ENCODE data around the gene NKD2.
"Not testable (repeated sequence)": the region's sequence is repeated elsewhere in the genome, so short reads cannot be mapped to it uniquely, and the experiment has no call there.

NKD2 gene

GRCh38 chr5:979100-979817 is 29.3 kb upstream of the NKD2 start:
- no peak for DNase-seq

- DNase-seq = no peak
Measured at GRCh38 chr5:980001-980588, 28.5 kb upstream of the NKD2 start.

DNA sequence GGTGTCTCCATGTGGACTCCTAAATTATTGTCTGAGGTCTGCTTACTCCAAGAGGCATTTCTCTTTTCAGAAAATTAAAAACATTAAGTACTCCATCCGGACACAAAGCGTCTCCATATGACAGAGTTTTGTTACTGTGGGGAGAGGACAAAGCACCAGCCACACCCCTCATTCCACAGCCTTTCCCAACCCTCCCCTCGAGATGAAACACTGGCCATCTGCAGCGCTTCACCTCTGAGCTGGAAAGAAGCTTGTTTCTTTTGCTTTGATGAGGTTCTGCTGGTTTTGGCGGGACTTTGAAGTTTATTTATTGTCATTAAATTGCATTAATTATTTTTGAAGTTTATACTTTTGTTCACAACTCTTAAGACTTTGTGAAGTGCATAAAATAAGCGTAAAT is 27.6 kb upstream of the NKD2 start:
- DNase-seq = no peak

GRCh38 chr5:981456-981855 is 27.1 kb upstream of the NKD2 start:
- no peak for DNase-seq

- peak; percentile 41 for DNase-seq
Measured at GRCh38 chr5:982377-983237, 26.0 kb upstream of the NKD2 start.

DNA sequence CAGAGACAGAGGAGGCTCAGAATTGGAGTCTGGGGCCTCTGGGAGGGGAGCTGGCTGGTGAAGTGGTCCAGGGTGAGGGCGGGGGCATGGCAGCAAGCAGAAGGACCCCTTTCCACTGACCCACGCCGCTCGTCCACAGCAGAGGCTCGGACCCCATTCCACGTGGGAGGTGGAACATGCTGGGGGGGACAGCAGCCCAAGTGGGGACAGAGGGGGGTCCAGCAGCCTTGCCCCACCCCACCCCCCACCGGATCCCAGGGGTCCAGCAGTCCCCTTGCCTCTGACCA is 25.4 kb upstream of the NKD2 start:
- DNase-seq = no peak

DNA sequence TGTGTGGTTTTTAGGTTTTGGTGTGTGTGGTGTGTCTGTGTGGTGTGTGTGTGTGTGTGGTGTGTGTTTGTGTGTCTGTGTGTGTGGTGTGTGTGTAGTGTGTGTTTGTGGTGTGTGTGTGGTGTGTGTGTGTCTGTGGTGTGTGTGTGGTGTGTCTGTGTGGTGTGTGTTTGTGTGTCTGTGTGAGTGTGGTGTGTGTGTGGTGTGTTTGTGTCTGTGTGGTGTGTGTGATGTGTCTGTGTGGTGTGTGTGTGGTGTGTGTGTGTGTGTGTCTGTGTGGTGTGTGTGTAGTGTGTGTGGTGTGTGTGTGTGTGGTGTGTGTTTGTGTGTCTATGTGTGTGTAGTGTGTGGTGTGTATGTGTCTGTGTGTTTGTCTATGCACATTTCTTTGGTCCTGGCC is 25.0 kb upstream of the NKD2 start:
- DNase-seq = no peak

DNA sequence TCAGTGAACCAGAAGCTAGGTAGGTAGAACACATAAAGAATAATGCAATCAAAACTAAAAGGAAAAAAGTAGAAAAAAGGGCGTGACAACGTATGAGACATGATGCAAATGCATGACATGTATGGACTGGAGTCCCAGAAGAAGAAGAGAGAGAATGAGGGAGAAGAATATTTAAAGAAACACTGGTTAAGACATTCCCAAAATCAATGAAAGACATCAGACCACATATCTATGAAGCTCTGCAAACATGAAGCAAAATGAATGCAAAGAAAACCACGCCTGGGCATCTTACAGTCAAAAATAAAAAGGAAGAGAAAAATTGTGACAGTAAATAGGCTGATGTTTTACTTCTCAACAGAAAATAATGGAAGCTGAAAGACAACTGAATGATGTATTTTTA is 23.8 kb upstream of the NKD2 start:
- no peak for DNase-seq

GRCh38 chr5:987761-988160 is 20.8 kb upstream of the NKD2 start:
- no peak for DNase-seq

DNA sequence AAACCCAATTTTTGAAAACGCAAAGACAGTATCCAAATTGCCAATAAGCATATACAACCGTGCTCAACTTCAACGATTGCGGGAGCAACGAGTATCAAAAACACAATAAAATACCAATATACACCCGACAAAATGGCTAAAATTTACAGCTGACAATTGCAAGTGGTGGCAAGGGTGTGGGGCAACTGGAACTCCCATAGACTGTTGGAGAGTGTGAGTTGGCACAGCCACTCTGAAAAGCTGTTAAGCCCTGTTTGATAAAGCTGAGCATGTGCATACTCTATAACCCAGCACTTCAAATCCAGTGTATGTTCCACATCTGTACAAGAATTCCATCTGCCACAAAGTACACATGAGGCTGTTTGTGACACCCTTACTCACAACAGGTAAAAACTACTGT is 20.3 kb upstream of the NKD2 start:
- DNase-seq = no peak

- no peak for DNase-seq
Measured at GRCh38 chr5:989961-990530, 18.6 kb upstream of the NKD2 start.

DNA sequence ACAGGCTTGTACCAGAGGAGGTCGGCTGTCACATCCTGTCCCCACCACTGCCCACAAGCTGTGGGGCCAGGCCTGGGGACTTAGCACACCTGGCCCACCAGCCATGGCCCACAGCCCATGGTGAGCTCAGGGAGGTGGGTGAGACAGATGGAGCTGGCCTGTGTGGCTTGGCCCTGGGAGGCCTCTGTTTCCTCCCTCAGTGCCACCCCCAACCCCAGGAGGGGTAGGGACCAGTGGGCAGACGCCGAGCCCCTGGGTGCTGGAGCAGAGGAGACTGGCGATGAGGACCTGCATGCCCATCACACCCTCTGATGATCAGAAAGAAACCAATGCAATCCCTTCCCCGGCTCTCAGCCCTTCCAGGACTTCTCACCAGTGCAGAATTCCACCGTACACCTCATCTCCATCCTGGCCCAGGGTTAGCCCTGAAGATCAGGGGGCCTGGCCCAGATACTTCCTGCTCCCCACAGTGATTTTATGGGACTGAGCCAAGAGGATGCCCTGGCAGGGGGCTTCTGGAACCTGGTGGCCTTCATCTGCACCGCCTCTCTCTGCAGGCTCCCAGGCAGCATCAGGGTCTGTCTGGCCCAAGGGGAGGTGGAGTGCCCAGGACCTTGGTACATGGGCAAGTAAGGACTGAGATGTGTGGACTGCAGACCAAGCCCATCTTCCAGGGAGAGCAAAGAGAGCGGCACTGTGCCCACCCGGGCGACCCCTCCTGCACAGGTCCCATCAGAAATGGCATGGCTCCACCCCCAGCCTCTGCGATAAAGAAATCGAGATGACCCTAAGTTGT is 16.9 kb upstream of the NKD2 start:
- no peak for DNase-seq

DNA sequence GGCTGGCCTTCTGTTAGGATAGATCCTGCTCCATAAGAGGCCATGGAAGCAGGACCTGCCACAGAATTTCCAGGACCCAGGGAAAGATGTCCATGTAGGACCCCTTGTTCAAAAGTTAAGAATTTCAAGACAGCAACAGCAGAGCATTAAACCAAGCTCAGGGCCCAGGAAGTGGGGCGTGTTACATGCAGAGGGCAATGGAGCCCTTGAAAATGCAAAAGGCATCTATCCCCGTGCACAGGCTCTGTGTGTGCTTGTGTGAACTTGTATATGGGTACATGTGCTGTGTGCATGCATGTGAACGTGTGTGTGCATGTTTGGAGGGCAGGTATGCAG is 14.4 kb upstream of the NKD2 start:
- DNase-seq = no peak

DNA sequence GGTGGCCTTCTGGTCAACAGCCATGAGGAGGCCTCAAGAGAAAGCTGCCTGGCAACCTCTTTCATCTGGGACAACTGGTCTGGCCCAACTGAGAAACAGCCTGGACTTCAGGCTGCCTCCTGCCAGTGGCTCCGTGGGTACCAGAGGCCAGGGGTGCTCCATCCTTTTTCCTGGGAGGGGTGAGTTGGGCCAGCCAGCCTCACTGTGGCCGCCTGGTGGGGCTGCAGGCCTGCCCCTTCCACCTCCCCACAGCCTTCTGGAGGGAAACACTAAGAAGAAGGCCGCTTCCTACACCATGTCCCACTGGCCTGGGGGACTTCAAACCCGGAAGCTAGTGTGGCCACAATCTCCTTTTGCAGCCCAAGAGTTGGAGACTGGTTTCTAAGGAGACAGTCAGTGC is 13.8 kb upstream of the NKD2 start:
- no peak for DNase-seq

DNA sequence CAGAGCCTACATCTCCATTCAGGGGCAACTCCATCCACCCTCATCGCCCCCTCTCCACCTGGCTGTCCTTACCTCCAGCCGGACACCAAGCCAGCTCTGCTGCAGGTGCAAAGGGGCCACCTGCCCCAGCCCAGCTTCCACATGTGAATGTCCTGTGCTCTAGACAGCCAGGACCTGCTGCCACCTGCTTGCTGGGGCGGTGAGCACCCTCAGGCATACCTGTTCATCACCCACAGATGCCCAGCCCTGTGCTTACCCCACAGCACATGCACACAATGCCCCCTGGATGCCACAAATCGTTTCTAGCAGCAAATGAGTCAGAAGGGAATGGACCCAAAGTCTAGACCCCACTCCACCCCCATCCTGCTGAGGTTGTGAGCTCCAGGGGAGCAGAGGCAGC is 13.3 kb upstream of the NKD2 start:
- DNase-seq = no peak

DNA sequence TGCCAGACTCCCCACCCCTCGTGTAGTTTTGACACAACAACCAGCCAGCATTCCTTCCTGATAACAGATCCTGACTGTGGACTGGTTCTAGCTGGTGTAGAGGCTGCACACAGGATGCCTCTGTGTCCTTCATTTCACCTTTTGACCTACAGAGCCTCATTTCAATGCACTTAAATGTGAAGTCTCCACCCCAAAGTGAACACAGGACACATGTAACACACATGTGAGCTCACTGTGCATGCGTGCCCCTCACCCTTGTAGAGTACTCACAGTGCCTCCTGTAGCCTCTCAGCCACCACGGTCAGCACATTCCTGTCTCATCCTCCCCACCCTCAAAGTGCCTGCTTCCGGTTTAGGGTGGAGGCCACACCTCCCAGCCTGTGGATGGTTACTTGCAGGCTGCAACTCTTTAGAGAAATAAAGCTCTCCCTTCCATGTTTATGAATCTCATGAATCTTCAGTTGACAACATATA is 11.6 kb upstream of the NKD2 start:
- DNase-seq = peak; percentile 47

DNA sequence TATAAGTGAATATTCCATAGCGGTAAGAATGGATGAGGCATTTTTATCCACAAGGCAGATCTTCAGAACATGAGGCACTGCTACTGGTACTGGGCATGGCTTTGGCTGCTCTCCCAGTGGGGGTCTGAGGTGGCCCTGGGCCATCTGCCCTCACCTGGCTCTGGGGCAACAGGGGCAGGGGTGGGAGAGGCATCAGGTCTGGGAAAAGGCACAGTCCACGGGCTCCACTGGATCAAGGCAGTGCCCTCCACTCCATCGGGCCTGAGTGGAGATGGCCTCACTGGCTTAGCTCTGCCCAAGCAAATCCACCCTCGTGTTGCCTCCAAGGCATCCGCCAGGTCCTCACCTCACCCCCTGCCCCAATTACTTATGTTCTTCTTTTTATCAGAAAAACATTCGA is 10.9 kb upstream of the NKD2 start:
- no peak for DNase-seq

DNA sequence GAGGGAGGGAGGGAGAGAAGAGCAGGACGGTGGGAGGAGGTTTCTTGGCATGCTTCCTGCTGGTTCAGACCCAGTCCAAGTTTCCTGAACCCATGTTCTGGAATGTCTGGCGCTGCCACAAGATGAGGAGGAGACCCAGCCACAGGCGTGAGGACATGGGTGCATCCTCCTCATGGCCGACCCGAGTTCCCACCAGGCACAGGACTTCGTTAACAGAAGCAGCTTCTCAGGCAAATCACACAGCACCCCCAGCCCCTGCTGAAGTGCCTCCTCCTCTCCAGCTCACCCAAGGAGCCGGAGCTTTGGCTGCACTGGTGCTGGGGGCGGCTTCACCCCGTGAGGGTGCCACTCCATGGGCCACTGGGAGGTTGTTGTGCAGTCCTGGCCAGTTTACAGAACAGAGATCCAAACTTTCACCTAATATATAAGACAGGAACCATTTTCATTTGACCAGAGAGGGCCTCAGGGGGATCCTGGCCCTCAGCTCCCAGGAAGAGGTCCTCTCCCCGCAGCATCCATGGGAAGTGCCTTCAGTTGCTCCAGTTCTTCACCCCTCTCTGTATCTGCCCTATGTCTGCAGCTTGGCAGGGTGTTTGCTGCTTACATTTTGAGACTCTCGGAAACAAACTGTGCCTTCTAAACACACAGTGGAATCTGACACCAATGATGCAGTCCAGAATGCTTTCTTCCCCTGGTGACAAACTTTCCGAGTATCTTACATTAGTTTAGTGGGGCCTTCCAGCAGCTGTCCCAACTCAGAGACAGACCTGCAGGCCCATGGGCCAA is 10.2 kb upstream of the NKD2 start:
- DNase-seq = no peak

- DNase-seq = no peak
Measured at GRCh38 chr5:999032-999501, 9.5 kb upstream of the NKD2 start.

- no peak for DNase-seq
Measured at GRCh38 chr5:999724-1000123, 8.9 kb upstream of the NKD2 start.

DNA sequence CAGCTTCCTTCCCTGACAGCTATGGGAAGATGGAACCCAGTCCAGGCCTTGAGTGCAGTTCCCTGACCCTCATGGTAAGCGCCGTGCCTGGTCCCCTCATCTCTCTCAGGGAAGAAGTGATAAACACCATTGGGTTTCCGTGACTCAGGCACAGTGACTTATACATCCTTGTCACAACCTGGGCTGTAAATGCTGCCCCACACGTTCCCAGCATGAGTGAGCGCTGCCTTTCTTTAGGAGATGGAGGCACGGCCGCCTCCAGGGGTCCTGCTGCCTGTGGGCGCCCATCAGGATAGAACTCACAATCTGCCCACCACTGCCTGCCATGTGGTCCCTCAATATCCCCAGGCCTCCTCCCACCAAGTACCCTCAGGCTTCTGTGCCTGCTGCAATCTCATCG is 8.3 kb upstream of the NKD2 start:
- no peak for DNase-seq

DNA sequence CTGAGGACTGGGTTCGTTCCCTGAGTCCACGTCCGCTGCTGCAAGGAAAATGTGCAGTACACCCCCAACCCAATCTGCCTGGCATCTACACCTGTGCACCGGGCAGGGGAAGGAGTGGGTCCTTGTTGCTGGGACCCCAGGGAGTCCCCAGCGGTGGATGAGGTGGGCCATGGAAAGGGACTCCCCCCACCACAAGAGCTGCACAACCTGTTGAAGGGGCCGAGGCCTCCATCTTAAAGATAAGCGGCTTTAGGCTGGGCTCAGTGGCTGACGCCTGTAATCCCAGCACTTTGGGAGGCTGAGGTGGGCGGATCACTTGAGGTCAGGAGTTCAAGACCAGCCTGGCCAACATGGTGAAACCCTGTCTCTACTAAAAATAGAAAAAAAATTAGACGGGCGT is 7.8 kb upstream of the NKD2 start:
- DNase-seq = not testable (repeated sequence)
